Uterus (tissue), 4 donors: Measurements from ENCODE around the gene PYGB. TPM values are rescaled to one million over a fixed set of nuclear protein-coding genes. Genes with fewer than 3 reads are reported as not detected.

Experiments used
- DNase-seq, 2 donors: peaks; one replicate each; pipeline ENCODE4 v3.0.0-alpha.2; 2019 to 2020
- H3K27ac ChIP-seq, 2 donors: fragments of 200-600 bp; sonication (generic); 1 replicate in 1 of 2; 2 replicates in 1 of 2; pipeline ENCODE4 v1.5.1; 2016 to 2018
- H3K27me3 ChIP-seq, 2 donors: fragments of 200-600 bp; sonication (generic); one replicate each; pipeline ENCODE4 v1.5.1; 2018 to 2019; ENCODE audit warnings: control low read depth in 1 of 2
- H3K36me3 ChIP-seq, 2 donors: fragments of 200-600 bp; sonication (generic); one replicate each; pipeline ENCODE4 v1.5.1; 2019; ENCODE audit warnings: control low read depth in 1 of 2
- H3K4me1 ChIP-seq, 2 donors: fragments of 200-600 bp; sonication (generic); one replicate each; pipeline ENCODE4 v1.5.1; 2018 to 2019; ENCODE audit warnings: control low read depth in 1 of 2
- H3K4me3 ChIP-seq, 2 donors: fragments of 200-600 bp; sonication (generic); 1 replicate in 1 of 2; 2 replicates in 1 of 2; pipeline ENCODE4 v1.5.1; 2018 to 2019; ENCODE audit warnings: mild to moderate bottlenecking in 1 of 2
- H3K9me3 ChIP-seq, 2 donors: fragments of 200-600 bp; sonication (generic); one replicate each; pipeline ENCODE4 v1.5.1; 2019; ENCODE audit warnings: control low read depth in 1 of 2
- POLR2A ChIP-seq, 2 donors: fragments of 450-650 bp; IDR thresholded peaks; one replicate each; pipeline ENCODE4 v1.6.1; 2016; ENCODE audit warnings: antibody characterized with exemption in 2 of 2, mild to moderate bottlenecking in 1 of 2, moderate library complexity in 1 of 2
- intact Hi-C: fragments of 100-400 bp; cut with DNase I; formaldehyde crosslinking; loops from one replicate; pipeline ENCODE4 v1.15.1; 2023; ENCODE audit warnings: low total_unique reads
- total RNA-seq, 4 donors: library from RNA; depleted of rRNA in 3 of 4; stranded (reverse); fragments of >200 nt in 3 of 4; gene quantifications; one replicate each; pipeline versions ENCODE4 v1.1.0 to v1.2.4, GENCODE V29; 2014 to 2023
- TF ChIP-seq, protein P1 (sequence below), 4 experiments: fragments of 200-600 bp in 2 of 4; fragments of 450-650 bp in 2 of 4; sonication (generic) in 2 of 4; IDR thresholded peaks; one replicate each; pipeline ENCODE4 v1.5.1; 2016 to 2019; ENCODE audit warnings: antibody characterized with exemption in 4 of 4, mild to moderate bottlenecking in 2 of 4, moderate library complexity in 1 of 4
- donor health status: DM: yes; HTN: yes; CAD: no.

PYGB gene
- total RNA-seq, 4 donors from 2014 or later, result 26.2 to 87.9 (median 49.8) TPM

DNA sequence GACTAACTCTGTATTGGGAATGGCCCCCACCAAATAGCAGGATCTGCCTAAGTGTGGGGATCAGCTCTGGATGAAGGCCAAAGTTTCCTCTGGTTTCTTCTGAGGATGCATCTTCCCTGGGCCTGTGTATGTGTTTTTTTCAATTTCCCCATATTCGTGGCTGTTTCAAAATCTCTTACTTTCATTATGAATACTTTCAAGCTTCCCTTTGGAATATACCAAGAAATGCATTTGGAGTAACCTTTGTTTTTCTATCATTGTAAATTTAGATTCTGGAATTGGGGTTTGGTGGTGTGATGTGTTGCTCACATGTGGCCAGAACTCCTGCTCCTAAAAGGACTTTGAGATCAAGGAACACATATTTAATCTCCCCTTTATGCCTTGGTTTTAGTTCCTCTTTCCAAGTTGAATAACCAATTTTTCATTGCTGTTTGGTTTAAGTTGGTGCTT lies 44.0 kb upstream of the PYGB start:
- H3K4me3 ChIP-seq, result no peak overlapping the region
- H3K27ac ChIP-seq, result no peak overlapping the region
- DNase-seq, result no peak
- intact Hi-C loops, result no loop called here
- H3K36me3 ChIP-seq, result no peaks in the 10 kb centered on the region
- H3K27me3 ChIP-seq, result no peaks in the 10 kb centered on the region
- H3K9me3 ChIP-seq, result no peaks in the 10 kb centered on the region
- H3K4me1 ChIP-seq, result no peaks in the 10 kb centered on the region
- TF ChIP-seq POLR2A (IDR thresholded peaks at IDR 0.05), result no peak
- TF ChIP-seq, protein P1, sequence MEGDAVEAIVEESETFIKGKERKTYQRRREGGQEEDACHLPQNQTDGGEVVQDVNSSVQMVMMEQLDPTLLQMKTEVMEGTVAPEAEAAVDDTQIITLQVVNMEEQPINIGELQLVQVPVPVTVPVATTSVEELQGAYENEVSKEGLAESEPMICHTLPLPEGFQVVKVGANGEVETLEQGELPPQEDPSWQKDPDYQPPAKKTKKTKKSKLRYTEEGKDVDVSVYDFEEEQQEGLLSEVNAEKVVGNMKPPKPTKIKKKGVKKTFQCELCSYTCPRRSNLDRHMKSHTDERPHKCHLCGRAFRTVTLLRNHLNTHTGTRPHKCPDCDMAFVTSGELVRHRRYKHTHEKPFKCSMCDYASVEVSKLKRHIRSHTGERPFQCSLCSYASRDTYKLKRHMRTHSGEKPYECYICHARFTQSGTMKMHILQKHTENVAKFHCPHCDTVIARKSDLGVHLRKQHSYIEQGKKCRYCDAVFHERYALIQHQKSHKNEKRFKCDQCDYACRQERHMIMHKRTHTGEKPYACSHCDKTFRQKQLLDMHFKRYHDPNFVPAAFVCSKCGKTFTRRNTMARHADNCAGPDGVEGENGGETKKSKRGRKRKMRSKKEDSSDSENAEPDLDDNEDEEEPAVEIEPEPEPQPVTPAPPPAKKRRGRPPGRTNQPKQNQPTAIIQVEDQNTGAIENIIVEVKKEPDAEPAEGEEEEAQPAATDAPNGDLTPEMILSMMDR (IDR thresholded peaks at IDR 0.05), result no peak

DNA sequence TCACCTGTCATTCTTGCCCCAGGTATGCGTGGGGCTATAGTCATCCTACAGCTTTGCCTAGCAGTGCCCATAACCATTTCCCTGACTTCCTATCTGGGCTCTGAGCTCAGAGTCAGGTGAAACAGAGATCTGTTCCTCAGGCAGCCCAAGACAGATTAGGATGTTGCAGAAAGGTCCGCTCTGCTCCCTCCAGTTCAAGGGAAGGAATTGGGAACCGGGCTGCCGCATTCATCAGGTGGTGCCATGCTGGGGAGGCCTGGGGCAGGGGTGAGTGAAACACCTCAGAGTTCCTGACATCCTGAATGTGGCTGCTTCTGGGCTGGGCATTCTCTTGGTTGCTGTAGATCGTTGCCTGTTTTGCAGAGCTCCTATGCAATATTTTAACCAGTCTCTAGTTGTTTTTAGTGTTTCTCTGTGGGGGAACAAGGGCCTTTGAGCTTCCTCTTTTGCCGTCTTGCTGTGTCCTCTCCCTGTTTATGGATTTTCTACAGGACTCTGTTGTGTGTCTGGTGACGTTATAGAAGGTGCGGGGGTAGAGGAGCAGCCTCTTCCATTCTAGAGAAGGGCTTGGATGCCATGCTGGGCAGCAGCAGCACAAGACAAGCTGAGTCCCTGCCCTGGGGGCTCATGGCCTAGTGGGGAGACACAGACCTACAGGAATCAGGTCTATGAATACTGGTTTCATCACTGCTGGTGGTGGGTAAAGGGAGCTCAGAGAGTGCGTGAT lies 43.2 kb upstream of the PYGB start:
- intact Hi-C loops, result no loop called here
- TF ChIP-seq, protein P1 (IDR thresholded peaks at IDR 0.05), result no peak
- TF ChIP-seq POLR2A (IDR thresholded peaks at IDR 0.05), result no peak
- H3K4me3 ChIP-seq, result no peak overlapping the region
- no peaks in the 10 kb centered on the region for H3K27me3 ChIP-seq
- H3K27ac ChIP-seq, result no peak overlapping the region
- DNase-seq, result no peak
- no peaks in the 10 kb centered on the region for H3K9me3 ChIP-seq
- no peaks in the 10 kb centered on the region for H3K4me1 ChIP-seq
- no peaks in the 10 kb centered on the region for H3K36me3 ChIP-seq

DNA sequence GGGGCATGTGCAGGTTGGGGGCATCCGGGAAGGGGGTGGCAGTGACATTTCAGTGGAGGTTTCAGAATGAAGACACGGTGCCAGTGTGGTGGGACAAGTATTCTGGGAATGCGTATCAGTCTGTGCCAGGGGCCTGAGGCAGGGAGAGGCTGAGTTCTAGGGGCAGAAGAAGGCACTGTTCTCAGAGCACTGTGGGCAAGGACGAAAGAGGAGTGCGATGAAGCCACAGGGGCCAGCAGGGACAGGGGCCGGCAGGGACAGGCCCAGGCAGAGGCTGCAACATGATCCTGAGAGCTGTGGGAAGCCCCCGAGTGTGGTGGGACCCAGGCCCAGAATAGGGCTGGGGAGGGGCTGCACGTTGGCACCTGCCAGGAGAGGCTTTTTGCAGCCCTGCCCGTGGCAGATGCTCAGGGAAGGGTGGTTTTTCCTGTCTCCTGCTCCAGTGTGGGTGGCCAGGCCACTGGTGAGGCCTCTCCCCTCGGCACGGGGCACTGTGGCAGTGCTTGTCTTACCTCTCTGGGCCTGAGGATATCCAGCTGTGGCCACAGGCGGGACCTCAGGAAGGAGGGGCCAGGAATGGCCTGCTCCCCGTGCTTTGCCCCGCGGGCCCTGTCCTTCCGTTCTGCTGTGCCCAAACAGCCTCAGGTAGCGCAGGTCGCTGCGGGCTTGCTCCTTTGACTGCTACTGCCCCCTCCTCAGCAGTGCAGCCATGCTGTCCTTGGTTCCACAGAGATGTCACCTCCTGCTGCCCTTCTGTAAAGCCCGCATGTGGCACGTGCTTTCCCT lies 42.4 kb upstream of the PYGB start:
- Histone ChIP-seq H3K4me1 (no peaks in the 10 kb centered on the region), H3K4me3 (no peak overlapping the region), H3K36me3 (no peaks in the 10 kb centered on the region), H3K27ac (no peak overlapping the region), H3K27me3 (no peaks in the 10 kb centered on the region), H3K9me3 (no peaks in the 10 kb centered on the region)
- DNase-seq, result no peak
- no peak for TF ChIP-seq POLR2A (IDR thresholded peaks at IDR 0.05)
- TF ChIP-seq, protein P1 (IDR thresholded peaks at IDR 0.05), result no peak
- intact Hi-C loops, result no loop called here

DNA sequence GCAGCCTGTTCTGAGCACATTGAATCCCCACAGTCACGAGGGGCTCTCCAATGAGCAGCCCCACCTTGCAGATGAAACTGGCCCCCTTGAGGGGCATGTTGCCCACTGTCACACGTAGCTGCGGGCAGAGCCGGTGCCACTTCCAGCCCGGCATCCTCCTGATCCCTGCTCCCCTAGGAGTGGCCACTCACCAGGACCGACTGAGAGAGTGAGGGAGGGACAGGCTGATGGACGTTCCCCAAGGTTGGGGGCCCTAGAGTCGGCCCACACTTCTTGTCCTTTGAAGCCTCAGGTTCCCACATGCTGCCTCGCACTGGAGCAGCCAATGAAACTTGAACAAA lies 41.9 kb upstream of the PYGB start:
- no peak for DNase-seq
- intact Hi-C loops, result no loop called here
- TF ChIP-seq, protein P1 (IDR thresholded peaks at IDR 0.05), result no peak
- no peak for TF ChIP-seq POLR2A (IDR thresholded peaks at IDR 0.05)
- H3K9me3 ChIP-seq, result no peaks in the 10 kb centered on the region
- H3K4me1 ChIP-seq, result no peaks in the 10 kb centered on the region
- no peaks in the 10 kb centered on the region for H3K36me3 ChIP-seq
- no peak overlapping the region for H3K4me3 ChIP-seq
- H3K27me3 ChIP-seq, result no peaks in the 10 kb centered on the region
- no peak overlapping the region for H3K27ac ChIP-seq

DNA sequence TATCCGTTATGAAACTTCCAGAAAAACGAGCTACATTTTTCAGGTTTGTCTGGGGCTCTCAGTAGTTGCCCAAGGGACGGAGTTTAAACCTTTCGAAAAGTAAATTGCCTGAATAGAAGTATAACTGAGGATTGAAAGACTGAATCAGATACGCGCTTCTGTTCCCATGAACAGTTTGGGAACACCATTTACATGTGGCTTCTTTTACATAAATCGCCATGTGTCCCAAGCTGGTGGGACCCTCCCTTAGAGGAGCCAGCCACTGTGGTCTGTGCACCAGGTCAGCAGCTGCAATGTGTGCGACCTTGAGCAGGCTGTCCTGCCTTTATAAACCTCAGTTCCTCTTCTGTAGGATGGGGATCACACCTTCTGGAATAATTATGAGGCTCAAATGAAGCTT lies 41.3 kb upstream of the PYGB start:
- no peaks in the 10 kb centered on the region for H3K27me3 ChIP-seq
- no peaks in the 10 kb centered on the region for H3K4me1 ChIP-seq
- no peak overlapping the region for H3K27ac ChIP-seq
- no peak for DNase-seq
- TF ChIP-seq, protein P1 (IDR thresholded peaks at IDR 0.05), result no peak
- no peak for TF ChIP-seq POLR2A (IDR thresholded peaks at IDR 0.05)
- no peaks in the 10 kb centered on the region for H3K36me3 ChIP-seq
- no peak overlapping the region for H3K4me3 ChIP-seq
- H3K9me3 ChIP-seq, result no peaks in the 10 kb centered on the region
- intact Hi-C loops, result no loop called here
